ENCODE results near the gene MRPS31.
"Not testable (repeated sequence)": the region's sequence is repeated elsewhere in the genome, so short reads cannot be mapped to it uniquely, and the experiment has no call there.

Gene MRPS31

DNA sequence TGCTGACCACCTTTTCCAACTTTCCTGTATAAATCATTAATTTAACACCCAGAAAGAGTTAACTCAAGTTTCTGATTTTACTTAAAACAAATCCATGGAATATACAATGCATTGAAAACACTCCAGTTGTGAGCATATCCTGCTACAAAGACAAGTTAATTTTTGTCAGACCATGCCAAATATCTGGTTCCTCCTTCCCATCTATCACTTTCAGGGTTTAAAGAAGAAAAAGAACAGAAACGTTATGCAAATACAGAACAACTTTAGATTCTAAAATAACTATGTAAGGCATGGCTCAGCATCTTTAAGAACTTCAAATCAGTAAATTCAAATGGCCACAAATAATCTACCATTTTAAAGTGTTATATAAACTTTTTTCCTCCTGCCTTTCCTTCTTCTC lies 14.9 kb downstream of the MRPS31 start:
- DNase-seq, result no peak

DNA sequence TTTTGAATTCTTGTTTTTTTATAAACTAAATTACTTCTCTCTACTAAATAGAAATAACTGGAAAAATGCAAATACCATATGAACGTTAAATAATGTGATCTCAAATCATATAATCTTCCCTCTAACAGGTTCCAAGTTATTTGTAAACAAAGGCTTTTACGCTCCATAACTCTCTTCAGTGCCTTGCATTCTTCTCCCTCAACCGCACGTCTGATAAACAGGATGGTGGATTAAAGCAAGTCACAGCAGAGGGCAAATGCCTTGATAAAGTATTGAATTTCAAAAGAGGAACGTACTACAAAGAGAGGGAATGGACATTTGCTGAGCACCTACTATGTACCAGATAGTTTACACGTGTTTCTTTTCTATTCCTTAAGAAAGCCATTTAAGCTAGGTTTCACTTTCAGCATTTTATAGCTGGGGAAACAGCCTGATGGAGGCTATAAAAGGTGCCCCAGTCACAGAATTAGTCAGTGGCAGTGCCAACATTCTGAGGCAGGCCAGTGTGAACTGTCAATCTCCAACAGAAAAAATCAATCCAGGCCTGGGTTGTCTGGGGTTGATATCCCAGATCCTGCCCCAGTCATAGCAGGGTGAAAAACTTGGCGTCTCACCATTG lies 15.8 kb downstream of the MRPS31 start:
- no peak for DNase-seq

DNA sequence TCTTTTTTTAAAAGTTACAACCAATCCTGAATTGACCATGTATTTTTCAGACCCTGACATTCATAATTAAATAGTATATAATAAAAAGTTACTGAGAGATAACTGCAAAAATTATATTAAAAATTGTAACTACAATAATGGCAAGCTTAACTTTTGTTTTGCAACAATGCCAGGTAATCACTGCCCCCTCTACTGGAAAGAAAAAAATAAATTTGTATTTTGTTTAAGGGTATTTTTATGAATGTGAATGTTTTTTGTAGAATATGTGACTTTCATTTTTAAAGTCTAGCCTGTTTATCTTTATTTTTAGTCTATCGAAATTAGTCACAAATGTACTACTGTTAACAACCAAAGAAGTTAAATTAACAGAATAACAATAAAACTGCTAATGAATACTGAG lies 21.7 kb downstream of the MRPS31 start:
- DNase-seq, result no peak

DNA sequence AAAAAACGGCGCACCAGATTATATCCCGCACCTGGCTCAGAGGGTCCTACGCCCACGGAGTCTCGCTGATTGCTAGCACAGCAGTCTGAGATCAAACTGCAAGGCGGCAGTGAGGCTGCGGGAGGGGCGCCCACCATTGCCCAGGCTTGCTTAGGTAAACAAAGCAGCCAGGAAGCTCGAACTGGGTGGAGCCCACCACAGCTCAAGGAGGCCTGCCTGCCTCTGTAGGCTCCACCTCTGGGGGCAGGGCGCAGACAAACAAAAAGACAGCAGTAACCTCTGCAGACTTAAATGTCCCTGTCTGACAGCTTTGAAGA lies 35.8 kb downstream of the MRPS31 start:
- DNase-seq, result not testable (repeated sequence)

DNA sequence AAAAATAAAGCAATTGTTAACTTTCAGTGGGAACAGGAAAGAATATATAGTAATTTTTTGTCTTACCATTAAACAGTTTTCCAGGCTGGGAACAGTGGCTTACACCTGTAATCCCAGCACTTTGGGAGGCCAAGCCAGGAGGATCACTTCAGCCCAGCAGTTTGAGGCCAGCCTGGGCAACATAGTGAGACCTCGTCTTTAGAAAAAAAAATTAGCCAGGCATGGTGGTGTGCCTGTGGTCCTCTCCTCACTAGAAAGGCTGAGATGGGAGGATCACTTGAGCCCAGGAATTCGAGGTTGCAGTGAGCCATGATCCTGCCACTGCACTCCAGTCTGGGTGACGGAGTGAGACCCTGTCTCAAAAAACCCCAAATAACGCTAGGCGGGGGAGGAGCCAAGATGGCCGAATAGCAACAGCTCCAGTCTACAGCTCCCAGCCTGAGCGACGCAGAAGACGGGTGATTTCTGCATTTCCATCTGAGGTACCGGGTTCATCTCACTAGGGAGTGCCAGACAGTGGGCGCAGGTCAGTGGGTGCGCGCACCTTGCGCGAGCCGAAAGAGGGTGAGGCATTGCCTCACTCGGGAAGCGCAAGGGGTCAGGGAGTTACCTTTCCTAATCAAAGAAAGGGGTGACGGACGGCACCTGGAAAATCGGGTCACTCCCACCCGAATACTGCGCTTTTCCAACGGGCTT lies 36.3 kb downstream of the MRPS31 start:
- DNase-seq, result not testable (repeated sequence)

DNA sequence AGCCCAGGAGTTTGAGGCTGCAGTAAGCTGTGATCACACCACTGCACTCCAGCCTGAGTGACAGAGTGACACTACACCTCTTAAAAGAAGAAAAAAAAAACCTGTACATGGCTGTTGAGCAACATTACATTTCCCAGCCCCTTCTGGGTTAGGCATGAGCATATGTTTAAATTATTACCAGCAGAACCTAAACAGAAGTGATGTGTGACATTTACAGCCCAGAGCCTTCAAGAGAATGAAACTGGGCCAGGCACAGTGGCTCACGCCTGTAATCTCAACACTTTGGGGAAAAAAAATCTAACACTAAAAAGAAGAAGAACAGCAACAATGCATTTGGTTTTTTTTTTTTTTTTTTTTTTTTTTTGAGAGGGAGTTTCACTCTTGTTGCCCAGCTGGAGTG lies 38.3 kb downstream of the MRPS31 start:
- no peak for DNase-seq

DNA sequence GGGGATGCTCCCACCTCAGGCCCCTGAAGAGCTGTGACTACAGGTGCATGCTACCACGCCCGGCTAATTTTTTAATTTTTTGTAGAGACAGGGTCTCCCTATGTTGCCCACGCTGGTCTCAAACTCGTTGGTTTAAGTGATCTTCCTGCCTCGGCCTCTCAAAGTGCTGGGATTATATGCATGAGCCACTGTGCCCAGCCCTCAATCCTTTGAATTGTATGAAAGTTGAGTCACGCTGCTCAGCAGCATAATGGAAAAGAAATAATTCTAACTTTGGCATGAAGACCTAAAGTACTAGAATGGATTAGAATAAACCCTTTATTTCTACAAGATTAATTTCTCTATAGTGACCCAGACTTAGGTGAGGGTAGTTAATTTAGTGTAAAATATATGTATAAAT lies 42.4 kb downstream of the MRPS31 start:
- no peak for DNase-seq

DNA sequence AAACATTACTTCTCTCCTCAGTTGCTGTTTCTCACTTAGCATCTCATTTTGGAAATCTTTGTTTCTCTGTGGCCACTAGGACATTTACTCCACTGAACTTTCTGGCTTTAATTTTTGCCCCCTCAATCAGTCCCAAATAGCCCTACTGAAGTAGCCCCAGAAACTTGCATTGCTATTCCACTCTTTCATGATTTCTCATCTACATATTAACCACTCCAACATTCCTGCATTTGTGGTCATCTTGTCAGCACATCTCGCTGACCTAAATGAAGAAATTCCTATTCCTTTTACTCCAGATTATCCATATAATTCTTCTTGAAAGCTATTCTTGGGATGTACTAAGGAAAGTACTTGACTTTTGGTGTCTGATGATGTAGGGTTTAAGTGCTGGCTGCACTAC lies 56.6 kb downstream of the MRPS31 start:
- not testable (repeated sequence) for DNase-seq

DNA sequence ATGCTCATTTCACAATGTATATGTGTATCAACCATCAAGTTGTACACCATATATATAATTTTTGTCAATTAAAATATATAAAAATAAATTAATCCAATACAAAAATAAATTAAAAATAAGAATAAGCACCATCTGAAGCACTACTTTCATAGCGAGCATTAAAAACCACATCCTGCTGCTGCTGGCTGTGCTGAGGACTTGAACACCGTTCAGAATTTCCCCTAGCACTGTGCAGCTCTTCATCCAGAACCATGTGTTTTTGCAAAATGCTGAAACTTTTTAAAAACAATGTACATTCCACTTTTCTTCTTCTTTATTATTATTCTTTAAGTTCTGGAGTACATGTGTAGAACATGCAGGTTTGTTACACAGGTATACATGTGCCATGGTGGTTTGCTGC lies 64.6 kb downstream of the MRPS31 start:
- DNase-seq, result no peak

DNA sequence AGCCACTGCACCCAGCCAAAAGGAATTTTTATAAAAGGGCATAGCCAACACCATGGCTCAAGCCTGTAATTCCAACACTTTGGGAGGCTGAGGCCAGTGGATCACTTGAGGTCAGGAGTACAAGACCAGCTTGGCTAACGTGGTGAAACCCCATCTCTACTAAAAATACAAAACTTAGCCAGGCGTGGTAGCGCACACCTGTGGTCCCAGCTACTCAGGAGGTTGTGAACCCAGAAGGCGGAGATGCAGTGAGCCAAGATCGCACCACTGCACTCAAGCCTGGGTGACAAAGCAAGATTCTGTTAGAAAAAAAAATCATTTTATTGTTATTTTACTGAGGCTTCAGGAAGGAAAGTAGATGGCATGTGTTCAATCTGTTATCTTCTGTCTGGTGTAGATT lies 73.3 kb downstream of the MRPS31 start:
- no peak for DNase-seq

DNA sequence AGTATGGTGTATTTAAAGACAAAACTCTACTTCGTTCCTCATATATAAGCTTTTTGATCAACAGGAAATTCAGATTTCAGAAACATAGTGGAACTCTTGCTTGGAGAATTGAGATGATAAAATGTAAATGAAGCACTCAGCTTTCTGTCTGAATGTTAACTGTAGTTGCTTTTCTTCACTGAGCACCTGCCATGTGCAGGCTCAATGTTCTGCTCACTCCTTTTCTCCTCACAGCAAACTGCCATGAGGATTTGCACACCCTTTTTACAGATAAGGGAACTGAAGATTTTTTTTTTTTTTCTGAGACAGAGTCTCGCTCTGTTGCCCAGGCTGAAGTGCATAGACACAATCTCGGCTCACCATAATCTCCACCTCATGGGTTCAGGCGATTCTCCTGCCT lies 76.6 kb downstream of the MRPS31 start:
- no peak for DNase-seq

DNA sequence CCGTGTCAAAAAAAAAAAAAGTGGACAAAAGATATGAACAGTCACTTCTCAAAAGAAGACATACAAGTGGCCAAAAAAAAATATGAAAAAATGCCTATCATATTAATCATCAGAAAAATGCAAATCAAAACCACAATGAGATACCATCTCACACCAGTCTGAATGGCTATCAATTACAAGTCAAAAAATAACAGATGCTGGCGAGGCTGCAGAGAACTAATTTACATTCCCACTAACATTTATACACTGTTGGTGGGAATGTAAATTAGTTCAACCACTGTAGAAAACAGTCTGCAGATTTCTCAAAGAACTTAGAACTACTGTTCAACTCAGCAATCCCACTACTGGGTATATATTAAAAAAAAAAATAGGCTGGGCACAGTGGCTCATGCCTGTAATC lies 78.0 kb downstream of the MRPS31 start:
- no peak for DNase-seq

DNA sequence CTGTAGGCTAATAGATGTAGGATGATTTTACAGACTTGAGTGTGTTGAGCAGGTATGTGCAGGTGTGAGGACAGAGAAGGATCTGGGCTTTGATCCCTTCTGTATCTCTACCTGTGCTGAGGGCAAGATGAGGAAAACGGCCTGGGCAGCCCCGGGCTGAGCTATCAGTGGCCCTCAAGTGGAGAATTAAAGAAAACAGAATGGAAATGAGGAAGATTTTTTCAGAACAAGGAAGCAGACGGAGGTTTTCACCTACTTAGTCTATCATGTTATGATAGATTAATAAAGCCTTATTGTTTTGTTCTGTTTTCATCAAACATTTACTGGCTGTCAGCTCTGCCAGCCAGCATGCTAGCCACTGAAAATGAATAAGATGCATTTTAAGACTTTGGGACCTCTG lies 82.2 kb downstream of the MRPS31 start:
- no peak for DNase-seq

DNA sequence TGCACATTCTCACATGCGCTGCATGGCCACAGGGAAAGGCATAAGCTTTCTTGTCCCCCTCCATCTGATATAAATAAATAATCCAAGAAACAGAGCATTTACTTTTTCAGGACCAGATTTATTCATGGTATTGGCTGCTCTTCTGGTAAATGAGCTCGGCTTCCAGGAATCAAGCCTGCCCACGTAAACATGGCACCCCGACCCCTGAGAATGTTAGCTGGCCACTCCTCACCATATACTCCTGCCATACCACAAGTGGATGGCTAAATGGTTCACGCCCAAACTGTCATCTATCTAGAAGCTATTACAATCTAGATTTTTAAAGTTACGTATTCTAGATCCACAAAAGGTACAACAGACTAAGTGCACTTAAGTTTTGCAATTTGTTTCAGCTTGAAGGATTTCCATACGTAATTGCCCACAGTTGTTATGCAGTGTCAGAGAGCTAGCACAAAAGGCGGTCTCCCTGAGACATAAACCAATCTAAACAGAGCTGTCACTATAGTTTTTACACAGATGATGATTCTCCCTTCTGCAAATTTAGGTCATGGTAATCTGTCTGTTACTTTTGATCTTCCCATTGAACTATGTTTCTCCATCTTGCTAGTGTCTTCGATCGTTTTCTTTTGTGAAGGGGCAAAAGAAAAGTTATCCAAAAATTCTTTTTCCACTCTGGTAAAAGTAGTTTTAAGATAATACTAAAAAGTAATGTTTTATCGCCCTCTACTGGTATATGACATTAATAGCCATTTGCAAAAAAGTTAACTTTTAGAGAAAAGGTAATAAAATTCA lies 88.3 kb downstream of the MRPS31 start:
- no peak for DNase-seq

DNA sequence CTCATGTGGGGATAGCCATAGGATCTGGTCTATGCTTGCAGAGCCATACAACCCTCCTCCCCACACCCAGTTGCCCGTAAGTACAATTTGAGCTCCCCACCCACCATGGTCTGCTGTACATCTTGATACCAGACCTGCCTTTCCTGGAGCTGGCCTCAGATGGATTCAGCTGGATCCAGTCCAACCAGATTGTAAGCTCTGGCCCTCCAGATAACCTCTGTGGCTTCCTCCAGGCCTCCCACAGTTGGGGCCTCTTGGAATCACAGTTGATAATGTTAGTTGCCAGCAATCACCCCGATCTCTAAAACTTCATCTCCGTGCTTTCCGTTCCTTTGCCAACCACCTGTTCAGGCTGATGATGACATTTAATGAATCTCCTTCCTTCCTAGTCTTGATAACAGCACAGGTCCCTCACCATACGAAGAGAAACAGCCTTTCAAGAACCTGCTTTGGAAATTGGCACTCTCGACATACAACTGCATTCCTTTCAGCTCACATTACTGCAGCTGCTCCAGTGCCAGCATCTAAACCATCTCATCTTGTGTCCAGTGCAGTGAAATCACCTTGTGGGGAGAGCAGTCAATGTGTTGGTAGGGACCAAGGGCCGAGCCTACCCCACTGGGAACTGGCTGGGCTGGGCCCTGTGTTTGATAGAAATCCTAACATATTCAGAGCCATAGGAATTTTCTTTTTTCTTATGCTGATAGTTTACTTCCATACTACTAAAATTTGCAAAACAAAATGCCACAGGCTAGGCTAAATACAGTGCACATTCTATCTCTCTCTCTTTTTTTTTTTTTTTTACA lies 89.4 kb downstream of the MRPS31 start:
- no peak for DNase-seq

DNA sequence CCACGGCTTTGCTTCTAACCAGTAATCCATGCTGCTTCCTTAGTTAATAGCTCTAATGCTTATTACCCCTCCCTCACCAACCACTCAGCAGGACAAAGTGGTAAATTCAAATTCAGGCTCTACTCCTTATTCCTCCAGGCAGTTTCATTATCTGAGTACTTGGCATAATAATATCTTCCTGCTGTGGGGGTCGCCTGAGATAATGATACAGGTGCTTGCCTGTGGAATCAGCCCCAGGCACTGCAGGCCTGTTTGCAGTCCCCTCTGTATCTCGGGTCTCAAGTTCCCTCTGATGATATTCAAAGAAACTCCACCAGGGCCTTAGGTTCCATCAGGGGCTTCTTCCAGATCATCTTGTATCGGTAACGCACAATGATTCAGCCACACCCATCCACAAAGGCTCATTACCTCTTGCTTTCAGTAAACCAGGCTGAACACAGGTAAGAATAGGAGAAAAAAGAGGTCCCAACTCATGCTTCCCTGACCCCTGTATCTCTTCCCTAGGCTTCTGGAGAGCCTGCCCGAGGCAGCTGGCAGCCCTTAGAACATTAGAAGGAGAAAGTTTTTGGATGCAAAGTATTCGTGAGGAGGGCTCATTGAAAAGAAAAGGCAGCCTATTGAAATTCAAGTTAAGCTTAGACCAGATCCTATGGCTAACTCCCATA lies 90.2 kb downstream of the MRPS31 start:
- no peak for DNase-seq

DNA sequence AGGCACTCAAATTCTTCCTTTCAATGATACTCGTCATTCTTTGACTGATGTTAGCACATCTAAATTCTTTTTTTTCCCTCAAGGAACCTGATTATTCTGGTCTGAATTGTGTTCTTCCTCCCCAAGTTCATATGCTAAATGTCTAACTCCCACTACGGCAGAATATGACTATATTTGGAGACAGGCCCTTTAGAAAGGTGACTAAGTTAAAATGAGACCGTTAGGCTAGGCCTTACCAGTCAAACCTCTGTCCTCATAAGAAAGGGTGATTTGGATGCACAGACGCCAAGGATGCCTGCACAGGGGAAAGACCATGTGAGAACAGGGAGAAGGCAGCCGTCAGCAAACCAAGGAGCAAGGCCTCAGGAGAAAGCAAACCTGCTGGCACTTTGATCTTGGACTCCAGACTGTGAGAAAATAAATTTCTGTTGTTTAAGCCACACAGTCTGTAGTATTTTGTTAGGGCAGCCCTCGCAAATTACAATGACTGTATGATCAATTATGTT lies 91.5 kb downstream of the MRPS31 start:
- DNase-seq, result no peak

Data from stimulated activated CD4-positive, alpha-beta T cell treated with anti-CD3 and anti-CD28 coated beads, Interleukin-12 subunit alpha, Interleukin-12 subunit beta, amount 100 ng/mL, for 4 hours (primary cell).